Prostate gland (tissue), 2 donors: ENCODE results near the gene CNOT6L. TPM values are rescaled to one million over a fixed set of nuclear protein-coding genes. Genes with fewer than 3 reads are reported as not detected.

Experiments used
- DNase-seq: peaks from one replicate; pipeline ENCODE4 v3.0.0-alpha.2; 2019; ENCODE audit warnings: low spot score
- H3K27ac ChIP-seq, 2 donors: fragments of 200-600 bp; sonication (generic); 2 replicates each; pipeline ENCODE4 v1.5.1; 2017 to 2019
- H3K27me3 ChIP-seq: fragments of 200-600 bp; sonication (generic); replicated peaks from 2 replicates; pipeline ENCODE4 v1.5.1; 2019; ENCODE audit not compliant: insufficient read depth
- H3K36me3 ChIP-seq, 2 donors: fragments of 200-600 bp; sonication (generic); 1 replicate in 1 of 2; 2 replicates in 1 of 2; pipeline versions ENCODE4 v1.5.1 to v1.8.1; 2017 to 2019
- H3K4me1 ChIP-seq: fragments of 200-600 bp; sonication (generic); replicated peaks from 2 replicates; pipeline ENCODE4 v1.5.1; 2019
- H3K4me3 ChIP-seq, 2 donors: fragments of 200-600 bp; sonication (generic); 2 replicates each; pipeline ENCODE4 v1.5.1; 2017 to 2019
- H3K9me3 ChIP-seq: fragments of 200-600 bp; sonication (generic); 2 replicates; pipeline ENCODE4 v1.5.1; 2017
- POLR2A ChIP-seq: fragments of 450-650 bp; IDR thresholded peaks from one replicate; pipeline ENCODE4 v1.6.1; 2016; ENCODE audit warnings: antibody characterized with exemption, mild to moderate bottlenecking
- POLR2AphosphoS5 ChIP-seq: sonication (generic); formaldehyde crosslinking; IDR thresholded peaks from one replicate; pipeline ENCODE4 v1.6.1; 2017; ENCODE audit warnings: antibody characterized with exemption
- WGBS: methylation state at CpG from one replicate; pipeline ENCODE4 v1.1.5; 2018; 5-methylcytosine and 5-hydroxymethylcytosine counted together
- intact Hi-C: fragments of 100-400 bp; cut with DNase I; formaldehyde crosslinking; loops from one replicate; pipeline ENCODE4 v1.14.2; 2022
- total RNA-seq, 2 donors: library from RNA; depleted of rRNA; stranded (reverse); fragments of >200 nt; gene quantifications; one replicate each; pipeline ENCODE4 v1.1.0, GENCODE V29; 2016
- TF ChIP-seq, protein P1 (sequence below), 4 experiments: fragments of 200-600 bp in 2 of 4; fragments of 450-650 bp in 2 of 4; sonication (generic) in 2 of 4; IDR thresholded peaks; 1 replicate in 3 of 4; 2 replicates in 1 of 4; pipeline ENCODE4 v1.5.1; 2016 to 2019; ENCODE audit warnings: antibody characterized with exemption in 4 of 4, mild to moderate bottlenecking in 2 of 4, moderate library complexity in 2 of 4

The CNOT6L gene
- total RNA-seq, 2 donors from 2014 or later: 27.7 to 36.6 TPM

DNA sequence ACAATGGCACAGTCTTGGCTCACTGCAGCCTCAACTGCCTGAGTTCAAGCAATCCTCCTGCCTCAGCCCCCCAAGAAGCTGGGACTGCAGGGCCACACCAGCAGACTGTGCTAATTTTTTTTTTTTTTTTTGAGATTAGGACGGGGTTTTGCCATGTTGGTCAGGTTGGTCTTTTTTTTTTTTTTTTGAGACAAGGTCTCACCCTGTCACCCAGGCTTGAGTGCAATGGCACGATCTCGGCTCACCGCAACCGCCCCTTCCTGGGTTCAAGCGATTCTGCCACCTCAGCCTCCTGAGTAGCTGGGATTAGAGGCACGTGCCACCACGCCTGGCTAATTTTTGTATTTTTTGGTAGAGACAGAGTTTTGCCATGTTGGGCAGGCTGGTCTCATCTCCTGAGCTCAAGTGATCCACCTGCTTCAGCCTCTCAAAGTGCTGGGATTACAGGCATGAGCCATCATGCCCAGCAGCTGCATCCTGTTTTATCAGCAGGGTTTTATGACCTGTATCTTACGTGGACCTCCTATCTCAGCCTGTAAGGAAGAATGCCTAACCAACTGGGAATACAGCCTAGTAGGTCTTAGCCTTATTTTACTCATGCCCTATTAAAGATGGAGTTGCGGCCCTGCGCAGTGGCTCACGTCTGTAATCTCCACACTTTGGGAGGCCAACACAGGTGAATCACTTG lies 30.3 kb upstream of the CNOT6L start:
- 88% methylated on average over 12 of the region's 12 CpGs for WGBS
- no peak overlapping the region for H3K4me3 ChIP-seq
- TF ChIP-seq POLR2AphosphoS5 (no peak), POLR2A (no peak)
- TF ChIP-seq, protein P1, sequence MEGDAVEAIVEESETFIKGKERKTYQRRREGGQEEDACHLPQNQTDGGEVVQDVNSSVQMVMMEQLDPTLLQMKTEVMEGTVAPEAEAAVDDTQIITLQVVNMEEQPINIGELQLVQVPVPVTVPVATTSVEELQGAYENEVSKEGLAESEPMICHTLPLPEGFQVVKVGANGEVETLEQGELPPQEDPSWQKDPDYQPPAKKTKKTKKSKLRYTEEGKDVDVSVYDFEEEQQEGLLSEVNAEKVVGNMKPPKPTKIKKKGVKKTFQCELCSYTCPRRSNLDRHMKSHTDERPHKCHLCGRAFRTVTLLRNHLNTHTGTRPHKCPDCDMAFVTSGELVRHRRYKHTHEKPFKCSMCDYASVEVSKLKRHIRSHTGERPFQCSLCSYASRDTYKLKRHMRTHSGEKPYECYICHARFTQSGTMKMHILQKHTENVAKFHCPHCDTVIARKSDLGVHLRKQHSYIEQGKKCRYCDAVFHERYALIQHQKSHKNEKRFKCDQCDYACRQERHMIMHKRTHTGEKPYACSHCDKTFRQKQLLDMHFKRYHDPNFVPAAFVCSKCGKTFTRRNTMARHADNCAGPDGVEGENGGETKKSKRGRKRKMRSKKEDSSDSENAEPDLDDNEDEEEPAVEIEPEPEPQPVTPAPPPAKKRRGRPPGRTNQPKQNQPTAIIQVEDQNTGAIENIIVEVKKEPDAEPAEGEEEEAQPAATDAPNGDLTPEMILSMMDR (IDR thresholded peaks at IDR 0.05): no peak

DNA sequence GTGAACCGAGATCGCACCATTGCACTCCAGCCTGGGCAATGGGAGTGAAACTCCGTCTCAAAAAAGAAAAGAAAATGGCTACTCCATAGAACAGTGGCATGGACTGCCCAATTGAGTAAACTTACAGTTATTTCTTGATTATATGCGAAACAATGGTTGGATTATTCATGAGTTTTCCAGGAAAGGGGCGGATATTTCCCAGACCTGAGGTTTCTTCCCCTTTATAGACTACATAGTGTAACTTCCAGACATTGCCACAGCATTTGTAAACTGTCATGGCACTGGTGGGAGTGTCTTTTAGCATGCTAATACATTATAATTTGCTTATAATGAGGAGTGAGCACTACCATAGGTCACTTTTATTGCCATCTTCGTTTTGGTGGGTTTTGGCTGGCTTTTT lies 29.3 kb upstream of the CNOT6L start:
- no peak overlapping the region for H3K27ac ChIP-seq
- no peak for TF ChIP-seq POLR2AphosphoS5
- no peak for TF ChIP-seq POLR2A
- TF ChIP-seq, protein P1 (IDR thresholded peaks at IDR 0.05): no peak
- DNase-seq: no peak
- no peaks in the 10 kb centered on the region for H3K36me3 ChIP-seq
- WGBS: 90% methylated on average over 6 of the region's 6 CpGs
- no peaks in the 10 kb centered on the region for H3K9me3 ChIP-seq
- intact Hi-C loops: no loop called here
- no peaks in the 10 kb centered on the region for H3K4me1 ChIP-seq
- H3K4me3 ChIP-seq: no peak overlapping the region
- no peaks in the 10 kb centered on the region for H3K27me3 ChIP-seq

More for the DNA sequence above, 30.3 kb upstream of the CNOT6L start:
- no peaks in the 10 kb centered on the region for H3K36me3 ChIP-seq
- no peak for DNase-seq
- no peaks in the 10 kb centered on the region for H3K9me3 ChIP-seq
- intact Hi-C loops: no loop called here
- H3K4me1 ChIP-seq: no peaks in the 10 kb centered on the region
- H3K27me3 ChIP-seq: no peaks in the 10 kb centered on the region
- H3K27ac ChIP-seq: no peak overlapping the region

DNA sequence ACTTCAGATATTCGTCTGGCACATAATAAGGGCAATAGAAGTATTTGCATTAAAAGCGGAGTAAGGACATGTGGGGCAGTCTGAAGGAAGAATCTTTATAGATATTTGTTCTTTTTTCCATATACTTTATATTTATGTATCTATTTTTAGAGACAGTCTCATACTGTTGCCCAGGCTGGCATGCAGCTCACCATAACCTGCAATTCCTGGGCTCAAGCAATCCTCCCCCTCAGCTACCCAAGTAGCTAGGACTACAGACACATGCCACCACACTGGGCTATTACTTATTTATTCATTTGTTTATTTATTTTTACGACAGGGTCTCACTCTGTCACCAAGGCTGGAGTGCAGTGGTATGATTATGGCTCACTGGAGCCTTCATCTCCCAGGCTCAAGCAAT lies 26.8 kb upstream of the CNOT6L start:
- Histone ChIP-seq H3K27me3 (no peaks in the 10 kb centered on the region), H3K4me1 (no peaks in the 10 kb centered on the region), H3K27ac (no peak overlapping the region), H3K9me3 (no peaks in the 10 kb centered on the region), H3K36me3 (no peaks in the 10 kb centered on the region), H3K4me3 (no peak overlapping the region)
- intact Hi-C loops: no loop called here
- 84% methylated on average over 3 of the region's 3 CpGs for WGBS
- TF ChIP-seq POLR2A: no peak
- TF ChIP-seq POLR2AphosphoS5: no peak
- TF ChIP-seq, protein P1 (IDR thresholded peaks at IDR 0.05): no peak
- no peak for DNase-seq

DNA sequence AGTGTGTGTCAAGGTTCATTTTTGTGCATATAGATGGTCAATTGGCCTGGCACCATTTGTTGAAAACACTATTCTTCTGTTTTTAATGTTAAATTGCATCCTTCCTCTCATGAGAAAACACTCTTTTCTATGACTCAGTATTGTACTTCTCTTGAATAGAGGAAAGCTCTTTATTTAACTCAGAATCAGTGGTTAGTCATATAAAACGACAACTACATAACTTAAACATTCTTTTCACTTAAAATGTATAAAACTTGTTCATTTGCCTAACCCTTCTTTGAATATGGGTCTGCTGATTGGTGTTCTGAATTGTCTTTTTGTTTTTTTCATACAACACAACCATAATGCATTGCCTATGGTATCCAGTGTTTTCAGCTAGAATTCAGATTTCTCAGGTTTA lies 26.2 kb upstream of the CNOT6L start:
- H3K9me3 ChIP-seq: no peaks in the 10 kb centered on the region
- no peak for TF ChIP-seq POLR2AphosphoS5
- no peak for TF ChIP-seq POLR2A
- TF ChIP-seq, protein P1 (IDR thresholded peaks at IDR 0.05): no peak
- 85% methylated on average over 1 of the region's 1 CpG for WGBS
- DNase-seq: no peak
- no peak overlapping the region for H3K4me3 ChIP-seq
- no peaks in the 10 kb centered on the region for H3K36me3 ChIP-seq
- intact Hi-C loops: no loop called here
- no peaks in the 10 kb centered on the region for H3K27me3 ChIP-seq
- no peaks in the 10 kb centered on the region for H3K4me1 ChIP-seq
- no peak overlapping the region for H3K27ac ChIP-seq

DNA sequence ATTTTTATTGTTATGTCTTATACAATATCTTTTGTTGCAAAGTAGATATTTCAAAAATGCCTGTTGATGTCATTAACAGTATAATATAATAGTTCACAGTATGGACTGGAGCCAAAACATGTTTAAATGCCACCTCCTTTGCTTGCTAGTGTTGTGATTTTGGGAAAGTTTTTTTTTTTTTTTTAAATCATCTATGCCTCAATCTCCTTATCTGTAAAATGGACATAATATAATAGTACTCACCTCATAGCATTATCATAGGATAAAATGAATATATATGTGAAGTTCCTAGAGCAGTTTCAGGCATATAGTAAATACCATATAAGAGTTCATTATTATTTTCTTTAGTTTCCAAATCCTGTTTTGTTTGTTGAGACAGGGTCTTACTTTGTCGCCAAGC lies 25.2 kb upstream of the CNOT6L start:
- H3K27me3 ChIP-seq: no peaks in the 10 kb centered on the region
- no peak for DNase-seq
- intact Hi-C loops: no loop called here
- H3K4me3 ChIP-seq: no peak overlapping the region
- H3K27ac ChIP-seq: no peak overlapping the region
- WGBS: 96% methylated on average over 1 of the region's 1 CpG
- H3K36me3 ChIP-seq: no peaks in the 10 kb centered on the region
- no peaks in the 10 kb centered on the region for H3K4me1 ChIP-seq
- TF ChIP-seq POLR2A (no peak), POLR2AphosphoS5 (no peak)
- TF ChIP-seq, protein P1 (IDR thresholded peaks at IDR 0.05): no peak
- no peaks in the 10 kb centered on the region for H3K9me3 ChIP-seq
